Subcutaneous abdominal adipose tissue (tissue), 5 donors: Measurements from ENCODE around the gene SPC24.

Experiments
- H3K27ac ChIP-seq: one replicate; pipeline ENCODE4 v1.7.0; 2013; ENCODE audit warnings: low read depth, mild to moderate bottlenecking, inconsistent platforms, low read length, moderate library complexity
- H3K27me3 ChIP-seq, 5 donors: one replicate each; pipeline ENCODE4 v1.7.0; 2013; ENCODE audit warnings: low read length in 5 of 5, inconsistent platforms in 1 of 5; ENCODE audit not compliant: control insufficient read depth in 5 of 5, insufficient read depth in 4 of 5
- H3K36me3 ChIP-seq, 5 donors: one replicate each; pipeline ENCODE4 v1.7.0; 2013; ENCODE audit warnings: low read length in 5 of 5; ENCODE audit not compliant: control insufficient read depth in 5 of 5, insufficient read depth in 5 of 5
- H3K4me1 ChIP-seq, 5 donors: one replicate each; pipeline ENCODE4 v1.7.0; 2013; ENCODE audit warnings: low read length in 5 of 5, mild to moderate bottlenecking in 3 of 5, moderate library complexity in 1 of 5; ENCODE audit not compliant: control insufficient read depth in 5 of 5, insufficient read depth in 5 of 5
- H3K4me3 ChIP-seq, 5 donors: one replicate each; pipeline ENCODE4 v1.7.0; 2013; ENCODE audit warnings: low read length in 5 of 5, low read depth in 1 of 5
- H3K9ac ChIP-seq, 5 donors: one replicate each; pipeline ENCODE4 v1.7.0; 2013; ENCODE audit warnings: low read length in 5 of 5, mild to moderate bottlenecking in 4 of 5, moderate library complexity in 3 of 5
- H3K9me3 ChIP-seq, 5 donors: one replicate each; pipeline ENCODE4 v1.7.0; 2013; ENCODE audit warnings: low read length in 5 of 5; ENCODE audit not compliant: control insufficient read depth in 5 of 5
- donor health status: healthy.
- donor health status: healthy.
- donor health status: healthy.
- donor health status: healthy.
- donor health status: healthy.

Gene SPC24

GRCh38 chr19:11198769-11199424 is 43.3 kb upstream of the SPC24 start:
- Histone ChIP-seq H3K9ac (no peak overlapping the region), H3K27ac (peak overlapping the region; percentile 3), H3K36me3 (peaks cover 0 to 49% (median 46%) of the 10 kb centered on the region in 5 donors), H3K9me3 (no peaks in the 10 kb centered on the region), H3K4me1 (peaks cover 4 to 62% (median 49%) of the 10 kb centered on the region in 5 donors), H3K27me3 (no peaks in the 10 kb centered on the region), H3K4me3 (no peak overlapping the region)

- peak overlapping the region in 1 of 5 donors; percentile 26 for H3K9ac ChIP-seq
- no peaks in the 10 kb centered on the region for H3K27me3 ChIP-seq
- H3K4me1 ChIP-seq, result peaks cover 4 to 62% (median 49%) of the 10 kb centered on the region in 5 donors
- H3K9me3 ChIP-seq, result no peaks in the 10 kb centered on the region
- H3K36me3 ChIP-seq, result peaks cover 0 to 56% (median 54%) of the 10 kb centered on the region in 5 donors
- H3K4me3 ChIP-seq, result peak overlapping the region in 2 of 5 donors; percentile 89 to 93
- peak overlapping the region; percentile 78 for H3K27ac ChIP-seq
Observed at GRCh38 chr19:11198175-11198534, 42.6 kb upstream of the SPC24 start.

DNA sequence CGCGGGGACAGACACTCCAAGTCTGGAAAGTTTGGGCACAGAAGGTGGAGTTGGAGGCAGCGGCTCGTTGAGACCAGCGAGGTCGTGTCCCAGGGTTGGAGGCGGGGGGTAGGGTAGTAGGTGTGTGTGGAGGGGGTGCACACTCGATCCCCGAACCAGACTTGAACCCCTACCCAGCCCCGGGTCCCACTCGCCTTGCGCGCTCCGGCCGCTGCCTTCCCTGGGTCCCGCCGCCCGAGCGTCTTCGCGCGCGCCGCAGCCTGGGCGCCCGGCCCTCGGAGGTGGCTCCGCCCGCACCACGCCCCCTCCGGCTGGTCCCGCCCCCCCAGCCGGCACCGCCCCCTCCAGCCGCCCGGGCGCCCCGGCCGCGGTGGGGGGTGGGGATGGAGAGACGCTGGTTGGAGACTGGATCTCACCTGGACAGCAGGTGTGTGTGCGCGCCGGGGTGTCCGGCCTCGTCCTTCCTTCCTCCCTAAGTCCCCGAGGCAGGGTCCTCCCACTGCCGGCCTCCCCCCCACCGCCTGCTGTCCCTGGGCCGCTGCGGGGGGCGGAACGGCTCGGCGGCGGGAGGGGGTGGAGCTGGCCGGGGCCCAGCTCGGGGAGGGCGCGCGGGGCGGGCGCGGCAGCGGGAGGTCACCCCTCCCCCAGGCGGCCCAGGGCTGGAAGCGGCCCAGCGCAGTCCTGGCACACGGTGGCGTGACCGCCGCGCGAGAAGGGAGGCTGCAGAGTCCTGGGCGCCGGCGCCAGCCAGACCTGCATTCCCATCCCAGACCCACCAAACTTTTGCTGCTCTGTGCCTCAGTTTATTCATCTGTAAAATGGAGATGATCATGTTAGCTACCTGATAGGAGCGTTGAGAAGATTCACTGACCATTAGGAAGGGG is 42.0 kb upstream of the SPC24 start, which contains the start of gene KANK2:
Gene KANK2, minus strand, starts transcription at position 255 of the 884 bp plus-strand sequence. CDS start 3,034 bp downstream, outside the sequence.
- Histone ChIP-seq H3K9ac (peak within 1 kb of the TSS; percentile 56 to 86 (median 80)), H3K36me3 (peaks cover 0 to 56% (median 54%) of the 10 kb centered on the region in 5 donors), H3K4me3 (peak within 1 kb of the TSS; percentile 89 to 94 (median 93)), H3K9me3 (no peaks in the 10 kb centered on the region), H3K27ac (peak within 1 kb of the TSS; percentile 78), H3K27me3 (no peaks in the 10 kb centered on the region), H3K4me1 (peaks cover 4 to 63% (median 54%) of the 10 kb centered on the region in 5 donors)

GRCh38 chr19:11196406-11197287 is 41.1 kb upstream of the SPC24 start:
- H3K36me3 ChIP-seq, result peaks cover 0 to 52% (median 50%) of the 10 kb centered on the region in 5 donors

GRCh38 chr19:11195681-11196080 is 40.1 kb upstream of the SPC24 start:
- no peaks in the 10 kb centered on the region for H3K27me3 ChIP-seq
- H3K36me3 ChIP-seq, result peaks cover 0 to 43% (median 41%) of the 10 kb centered on the region in 5 donors
- H3K27ac ChIP-seq, result peak overlapping the region; percentile 62
- no peaks in the 10 kb centered on the region for H3K9me3 ChIP-seq
- H3K9ac ChIP-seq, result peak overlapping the region in 3 of 5 donors; percentile 30 to 54 (median 45)
- peaks cover 6 to 75% (median 65%) of the 10 kb centered on the region in 5 donors for H3K4me1 ChIP-seq
- peak overlapping the region; percentile 6 to 83 (median 49) for H3K4me3 ChIP-seq

More at GRCh38 chr19:11196406-11197287, 41.1 kb upstream of the SPC24 start:
- H3K27me3 ChIP-seq, result no peaks in the 10 kb centered on the region
- H3K9me3 ChIP-seq, result no peaks in the 10 kb centered on the region
- H3K27ac ChIP-seq, result peak overlapping the region; percentile 78
- H3K4me3 ChIP-seq, result peak overlapping the region; percentile 89 to 94 (median 93)
- peak overlapping the region; percentile 56 to 86 (median 80) for H3K9ac ChIP-seq
- H3K4me1 ChIP-seq, result peaks cover 6 to 70% (median 62%) of the 10 kb centered on the region in 5 donors

- Histone ChIP-seq H3K9ac (peak overlapping the region in 4 of 5 donors; percentile 21 to 71 (median 58)), H3K4me3 (peak overlapping the region; percentile 17 to 83 (median 49)), H3K36me3 (peaks cover 0 to 43% (median 37%) of the 10 kb centered on the region in 5 donors), H3K27ac (peak overlapping the region; percentile 62), H3K9me3 (no peaks in the 10 kb centered on the region), H3K4me1 (peaks cover 8 to 83% (median 73%) of the 10 kb centered on the region in 5 donors), H3K27me3 (no peaks in the 10 kb centered on the region)
Observed at GRCh38 chr19:11194656-11195558, 39.3 kb upstream of the SPC24 start.

DNA sequence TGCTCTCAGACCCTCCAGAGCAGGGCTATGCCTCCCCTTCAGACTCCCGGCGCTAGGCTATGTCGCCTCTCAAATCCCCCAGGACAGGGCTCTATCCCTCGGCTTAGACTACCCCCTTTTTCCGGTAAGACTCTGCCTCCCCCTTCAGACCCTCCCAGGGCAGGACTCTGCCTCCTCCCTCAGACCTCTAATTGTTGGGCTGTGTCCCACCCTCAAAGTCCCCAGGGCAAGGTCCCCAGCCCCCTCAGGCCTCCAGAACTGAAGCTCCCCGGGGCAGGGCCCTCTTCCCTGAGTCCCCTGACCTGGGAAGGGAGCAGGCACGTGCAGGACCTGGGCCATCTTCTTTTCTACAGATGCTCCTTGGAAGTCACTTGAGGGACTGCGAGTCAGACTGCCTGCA is 38.6 kb upstream of the SPC24 start:
- H3K36me3 ChIP-seq, result peaks cover 0 to 40% (median 31%) of the 10 kb centered on the region in 5 donors

DNA sequence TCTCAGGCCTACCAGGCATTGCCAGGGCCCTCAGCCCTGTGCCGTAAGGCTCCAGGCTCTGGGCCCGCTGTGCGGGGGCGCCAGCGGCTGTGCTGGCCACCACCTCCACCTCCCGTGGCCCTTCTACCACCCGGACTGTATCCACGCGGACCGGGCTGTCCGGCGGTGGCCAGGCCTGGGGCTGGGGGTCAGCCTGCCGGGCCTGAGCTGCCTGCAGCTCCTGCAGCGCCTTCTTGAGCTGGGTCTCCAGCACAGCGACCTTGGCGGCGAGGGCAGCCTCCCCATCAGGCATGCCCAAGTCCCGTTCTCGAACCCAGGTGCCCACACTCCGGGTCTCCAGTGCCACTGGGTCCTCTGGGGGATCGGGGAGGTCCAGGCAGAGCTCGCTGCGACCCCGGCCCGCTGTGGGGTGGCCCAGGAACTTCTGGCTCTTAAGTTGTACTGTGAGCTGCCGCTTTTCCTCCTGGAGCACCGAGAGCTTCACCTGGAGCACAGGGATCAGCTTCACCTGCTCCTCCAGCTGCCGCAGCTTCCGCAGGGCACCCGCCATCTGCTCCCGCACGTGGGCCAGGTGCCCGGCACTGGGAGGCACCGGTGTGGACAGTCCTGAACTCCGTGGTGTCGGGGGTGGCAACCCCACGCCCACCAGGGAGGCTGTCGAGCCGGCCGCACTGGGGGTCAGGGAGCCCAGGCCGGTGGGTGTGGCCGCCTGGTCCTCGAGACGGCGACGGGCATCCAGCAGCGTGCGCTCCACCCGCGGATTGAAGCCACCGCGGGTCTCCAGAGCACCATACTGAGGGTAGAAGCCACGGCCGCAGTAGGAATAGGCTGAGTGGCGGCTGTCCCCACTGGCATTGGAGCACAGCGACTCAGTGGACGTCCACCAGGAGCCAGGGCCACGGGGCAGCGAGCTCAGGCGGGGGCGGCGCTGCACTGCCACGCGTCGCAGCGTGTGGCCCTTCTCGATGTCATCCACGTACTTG is 37.7 kb upstream of the SPC24 start:
- Histone ChIP-seq H3K9me3 (no peaks in the 10 kb centered on the region), H3K9ac (peak overlapping the region in 1 of 5 donors; percentile 71), H3K4me3 (no peak overlapping the region), H3K4me1 (peaks cover 8 to 80% (median 76%) of the 10 kb centered on the region in 5 donors), H3K27ac (peak overlapping the region; percentile 81), H3K36me3 (peaks cover 0 to 43% (median 30%) of the 10 kb centered on the region in 5 donors), H3K27me3 (no peaks in the 10 kb centered on the region)

More for the DNA sequence above, 38.6 kb upstream of the SPC24 start:
- Histone ChIP-seq H3K9me3 (no peaks in the 10 kb centered on the region), H3K9ac (peak overlapping the region in 1 of 5 donors; percentile 71), H3K4me1 (peaks cover 8 to 86% (median 79%) of the 10 kb centered on the region in 5 donors), H3K4me3 (peak overlapping the region in 1 of 5 donors; percentile 49), H3K27me3 (no peaks in the 10 kb centered on the region), H3K27ac (peak overlapping the region; percentile 62)
